COR-L47 (cell line): Measurements from ENCODE around the gene ODF4.
"Not testable (repeated sequence)": the region's sequence is repeated elsewhere in the genome, so short reads cannot be mapped to it uniquely, and the experiment has no call there.

Experiments used
- DNase-seq: peaks from one replicate; lab custom pipeline; 2025; lab: John Stamatoyannopoulos, UW

The ODF4 gene

DNA sequence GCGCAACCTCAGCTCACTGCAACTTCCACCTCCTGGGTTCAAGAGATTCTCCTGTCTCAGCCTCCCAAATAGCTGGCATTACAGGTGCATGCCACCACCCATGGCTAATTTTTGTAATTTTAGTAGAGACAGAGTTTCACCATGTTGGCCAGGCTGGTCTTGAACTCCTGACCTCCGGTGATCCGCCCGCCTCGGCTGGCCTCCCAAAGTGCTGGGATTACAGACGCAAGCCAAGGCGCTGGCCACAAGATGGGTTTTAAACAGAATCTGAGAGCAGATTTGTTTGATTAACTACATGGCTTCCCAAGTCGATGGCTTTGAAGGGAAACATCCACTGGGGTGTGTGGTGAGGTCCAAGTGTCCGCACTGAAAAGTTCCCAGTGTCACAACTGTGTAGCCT is 54.9 kb downstream of the ODF4 start:
- DNase-seq = not testable (repeated sequence)
